ENCODE results near the gene UNC13D.

The UNC13D gene

GRCh38 chr17:75881678-75882454, 37.7 kb upstream of the UNC13D start:
- ChIA-PET CTCF (interaction anchor here (0.7 to 1.7 kb wide), 5 partner anchors 14 to 585 kb away, joined by 3 to 5 read pairs (median 3); partner anchors contain the start of gene TRIM65), POLR2A (interaction anchor here (1.0 to 2.4 kb wide), 4 partner anchors 8 to 15 kb away, joined by 3 to 11 read pairs (median 4); partner anchors contain the start of gene TRIM65)
- H3K4me3 ChIP-seq (ENCODE audit: low read depth, low read length), result no peak overlapping the region
- H3K4me1 ChIP-seq (ENCODE audit: control insufficient read depth, insufficient read depth, low read length), result no peaks in the 10 kb centered on the region; the same call in 1 of the 2 replicates
- H3K36me3 ChIP-seq (ENCODE audit: control insufficient read depth in 2 of 2, insufficient read depth in 1 of 2, low read length in 2 of 2), result no peaks in the 10 kb centered on the region; a peak in 1 of 3 replicates
- no peak overlapping the region for H3K27ac ChIP-seq (ENCODE audit: extremely low read depth, low read depth, low read length)
- no peaks in the 10 kb centered on the region for H3K9me3 ChIP-seq (ENCODE audit: control insufficient read depth, insufficient read depth, low read depth, low read length)
- TF ChIP-seq ZSCAN16 (tag by site-specific recombination; IDR thresholded peaks at IDR 0.05) (no peak), KLF1 (tag by site-specific recombination; IDR thresholded peaks at IDR 0.05) (peak; percentile 64)

GRCh38 chr17:75880266-75880665, 36.1 kb upstream of the UNC13D start:
- Histone ChIP-seq H3K9me3 (ENCODE audit: control insufficient read depth, insufficient read depth, low read depth, low read length) (no peaks in the 10 kb centered on the region), H3K4me3 (ENCODE audit: low read depth, low read length) (no peak overlapping the region), H3K27ac (ENCODE audit: extremely low read depth, low read depth, low read length) (no peak overlapping the region), H3K4me1 (ENCODE audit: control insufficient read depth, insufficient read depth, low read length) (no peaks in the 10 kb centered on the region; the same call in 1 of the 2 replicates), H3K36me3 (ENCODE audit: control insufficient read depth in 2 of 2, insufficient read depth in 1 of 2, low read length in 2 of 2) (peaks cover 0 to 3% of the 10 kb centered on the region in 2 experiments; a peak in 1 of 3 replicates)
- no peak for TF ChIP-seq EGR2 (tag by site-specific recombination; IDR thresholded peaks at IDR 0.05; ENCODE audit: low read depth)
- no peak for TF ChIP-seq ZXDB (tag by site-specific recombination; IDR thresholded peaks at IDR 0.05)
- TF ChIP-seq KLF7 (tag by site-specific recombination; IDR thresholded peaks at IDR 0.05; ENCODE audit: borderline replicate concordance), result no peak
- TF ChIP-seq ZNF701 (tag by site-specific recombination; IDR thresholded peaks at IDR 0.05), result no peak
- TF ChIP-seq ZNF416 (tag by site-specific recombination; IDR thresholded peaks at IDR 0.05), result no peak
- no peak for TF ChIP-seq ZNF239 (tag by site-specific recombination; IDR thresholded peaks at IDR 0.05)
- TF ChIP-seq, protein P1, sequence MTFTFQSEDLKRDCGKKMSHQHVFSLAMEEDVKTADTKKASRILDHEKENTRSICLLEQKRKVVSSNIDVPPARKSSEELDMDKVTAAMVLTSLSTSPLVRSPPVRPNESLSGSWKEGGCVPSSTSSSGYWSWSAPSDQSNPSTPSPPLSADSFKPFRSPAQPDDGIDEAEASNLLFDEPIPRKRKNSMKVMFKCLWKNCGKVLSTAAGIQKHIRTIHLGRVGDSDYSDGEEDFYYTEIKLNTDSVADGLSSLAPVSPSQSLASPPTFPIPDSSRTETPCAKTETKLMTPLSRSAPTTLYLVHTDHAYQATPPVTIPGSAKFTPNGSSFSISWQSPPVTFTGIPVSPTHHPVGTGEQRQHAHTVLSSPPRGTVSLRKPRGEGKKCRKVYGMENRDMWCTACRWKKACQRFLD (tag by site-specific recombination; IDR thresholded peaks at IDR 0.05), result no peak
- no peak for TF ChIP-seq GLIS2 (tag by site-specific recombination; IDR thresholded peaks at IDR 0.05)
- TF ChIP-seq, protein P2, sequence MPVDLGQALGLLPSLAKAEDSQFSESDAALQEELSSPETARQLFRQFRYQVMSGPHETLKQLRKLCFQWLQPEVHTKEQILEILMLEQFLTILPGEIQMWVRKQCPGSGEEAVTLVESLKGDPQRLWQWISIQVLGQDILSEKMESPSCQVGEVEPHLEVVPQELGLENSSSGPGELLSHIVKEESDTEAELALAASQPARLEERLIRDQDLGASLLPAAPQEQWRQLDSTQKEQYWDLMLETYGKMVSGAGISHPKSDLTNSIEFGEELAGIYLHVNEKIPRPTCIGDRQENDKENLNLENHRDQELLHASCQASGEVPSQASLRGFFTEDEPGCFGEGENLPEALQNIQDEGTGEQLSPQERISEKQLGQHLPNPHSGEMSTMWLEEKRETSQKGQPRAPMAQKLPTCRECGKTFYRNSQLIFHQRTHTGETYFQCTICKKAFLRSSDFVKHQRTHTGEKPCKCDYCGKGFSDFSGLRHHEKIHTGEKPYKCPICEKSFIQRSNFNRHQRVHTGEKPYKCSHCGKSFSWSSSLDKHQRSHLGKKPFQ (tag by site-specific recombination; IDR thresholded peaks at IDR 0.05), result no peak
- TF ChIP-seq ZNF513 (tag by site-specific recombination; IDR thresholded peaks at IDR 0.05), result no peak
- no peak for TF ChIP-seq ZNF624 (tag by site-specific recombination; IDR thresholded peaks at IDR 0.05)
- no peak for TF ChIP-seq ZNF433 (tag by site-specific recombination; IDR thresholded peaks at IDR 0.05; ENCODE audit: low read depth)
- no peak for TF ChIP-seq ZNF747 (tag by site-specific recombination; IDR thresholded peaks at IDR 0.05)
- TF ChIP-seq ZNF501 (tag by site-specific recombination; IDR thresholded peaks at IDR 0.05), result no peak
- TF ChIP-seq ZBTB49 (tag by site-specific recombination; IDR thresholded peaks at IDR 0.05; ENCODE audit: low read depth), result no peak
- no peak for TF ChIP-seq ZNF132 (tag by site-specific recombination; IDR thresholded peaks at IDR 0.05; ENCODE audit: borderline replicate concordance)
- no peak for TF ChIP-seq BCL11B (tag by site-specific recombination; IDR thresholded peaks at IDR 0.05; ENCODE audit: low read depth)
- TF ChIP-seq ZNF335 (tag by site-specific recombination; conservative IDR thresholded peaks at IDR 0.05), result no peak
- no peak for TF ChIP-seq TRIM28 (IDR thresholded peaks at IDR 0.05; ENCODE audit: borderline replicate concordance, low read length)
- TF ChIP-seq, protein P3, sequence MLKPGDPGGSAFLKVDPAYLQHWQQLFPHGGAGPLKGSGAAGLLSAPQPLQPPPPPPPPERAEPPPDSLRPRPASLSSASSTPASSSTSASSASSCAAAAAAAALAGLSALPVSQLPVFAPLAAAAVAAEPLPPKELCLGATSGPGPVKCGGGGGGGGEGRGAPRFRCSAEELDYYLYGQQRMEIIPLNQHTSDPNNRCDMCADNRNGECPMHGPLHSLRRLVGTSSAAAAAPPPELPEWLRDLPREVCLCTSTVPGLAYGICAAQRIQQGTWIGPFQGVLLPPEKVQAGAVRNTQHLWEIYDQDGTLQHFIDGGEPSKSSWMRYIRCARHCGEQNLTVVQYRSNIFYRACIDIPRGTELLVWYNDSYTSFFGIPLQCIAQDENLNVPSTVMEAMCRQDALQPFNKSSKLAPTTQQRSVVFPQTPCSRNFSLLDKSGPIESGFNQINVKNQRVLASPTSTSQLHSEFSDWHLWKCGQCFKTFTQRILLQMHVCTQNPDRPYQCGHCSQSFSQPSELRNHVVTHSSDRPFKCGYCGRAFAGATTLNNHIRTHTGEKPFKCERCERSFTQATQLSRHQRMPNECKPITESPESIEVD (tag by site-specific recombination; IDR thresholded peaks at IDR 0.05), result no peak
- ChIA-PET CTCF (interaction anchor here (0.7 to 1.9 kb wide), 2 partner anchors 18 kb away, joined by 3 to 21 read pairs; no protein-coding TSS in a partner anchor), POLR2A (interaction anchor here (0.5 to 2.0 kb wide), 5 partner anchors 9 to 100 kb away, joined by 3 to 6 read pairs (median 3); partner anchors contain the start of genes TRIM65 and WBP2)

All from HEK293 (cell line).